AG04450 (cell line): Measurements from ENCODE around the gene TRPM3. TPM values are rescaled to one million over a fixed set of nuclear protein-coding genes. Genes with fewer than 3 reads are reported as not detected.

Source experiments
- CTCF ChIA-PET: fragments of 300-600, 350-600 bp; formaldehyde crosslinking; extraction: SDS; loops from one replicate; lab custom pipeline; 2022; ENCODE audit warnings: antibody characterized with exemption, inconsistent platforms; lab: Charles Lee
- POLR2A ChIA-PET: fragments of 350-600 bp; formaldehyde crosslinking; extraction: SDS; loops from one replicate; lab custom pipeline; 2021; ENCODE audit warnings: antibody characterized with exemption, inconsistent platforms; lab: Yijun Ruan, JAX
- DNase-seq: peaks from one replicate; pipeline ENCODE4 v3.0.0-alpha.2; 2011; ENCODE audit warnings: low read depth, low spot score
- H3K27ac ChIP-seq: one replicate; pipeline ENCODE4 v1.5.1; 2012; ENCODE audit warnings: low read depth, low read length, control low read depth
- H3K27me3 ChIP-seq: one replicate; pipeline ENCODE4 v1.6.0; 2012; ENCODE audit warnings: low read length; ENCODE audit not compliant: control insufficient read depth, insufficient read depth
- H3K4me3 ChIP-seq: 2 replicates; pipeline ENCODE4 v1.5.1; 2011; ENCODE audit warnings: mild to moderate bottlenecking, low read depth, low read length, control low read depth
- H3K9me3 ChIP-seq: 2 replicates; pipeline ENCODE4 v1.5.1; 2012; ENCODE audit warnings: low read length; ENCODE audit not compliant: control insufficient read depth, insufficient read depth
- polyA plus RNA-seq: library from polyadenylated mRNA; depleted of rRNA; stranded (reverse); fragments of >200 nt; gene quantifications from 2 replicates; pipeline ENCODE4 v1.2.3, GENCODE V29; 2011
- TF ChIP-seq, protein P1 (sequence below): IDR thresholded peaks from 2 replicates; pipeline ENCODE4 v1.5.1; 2011; ENCODE audit warnings: low read depth, low read length, control low read depth, inconsistent platforms

The TRPM3 gene
- polyA plus RNA-seq, 1 experiment, result 0.01 TPM

DNA sequence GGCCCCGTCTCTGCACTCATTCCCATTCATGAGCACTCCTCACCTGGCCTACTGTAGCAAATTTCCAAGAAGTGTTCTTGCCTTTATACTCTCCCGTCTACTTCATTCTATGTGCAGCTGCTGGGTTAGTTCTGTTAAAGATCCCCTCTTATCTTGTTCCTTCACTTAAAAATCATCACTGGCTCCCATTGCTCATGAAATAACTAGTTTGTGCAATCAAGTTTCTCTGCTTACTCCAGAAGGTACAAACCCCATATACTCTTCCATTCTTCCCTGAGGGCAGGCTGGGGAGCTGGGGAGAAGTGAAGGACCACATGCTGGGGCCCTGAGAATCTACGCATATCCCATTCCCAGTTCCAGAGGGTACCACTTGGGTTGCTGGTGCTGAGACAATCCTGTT lies 622.6 kb downstream of the TRPM3 start:
- Histone ChIP-seq H3K27ac (no peak overlapping the region), H3K4me3 (no peak overlapping the region), H3K9me3 (no peaks in the 10 kb centered on the region), H3K27me3 (no peaks in the 10 kb centered on the region)
- ChIA-PET POLR2A (no interaction called here), CTCF (interaction anchor here (0.8 to 1.2 kb wide), 4 partner anchors 14 to 110 kb away, joined by 3 to 4 read pairs (median 4); no protein-coding TSS in a partner anchor)
- TF ChIP-seq, protein P1, sequence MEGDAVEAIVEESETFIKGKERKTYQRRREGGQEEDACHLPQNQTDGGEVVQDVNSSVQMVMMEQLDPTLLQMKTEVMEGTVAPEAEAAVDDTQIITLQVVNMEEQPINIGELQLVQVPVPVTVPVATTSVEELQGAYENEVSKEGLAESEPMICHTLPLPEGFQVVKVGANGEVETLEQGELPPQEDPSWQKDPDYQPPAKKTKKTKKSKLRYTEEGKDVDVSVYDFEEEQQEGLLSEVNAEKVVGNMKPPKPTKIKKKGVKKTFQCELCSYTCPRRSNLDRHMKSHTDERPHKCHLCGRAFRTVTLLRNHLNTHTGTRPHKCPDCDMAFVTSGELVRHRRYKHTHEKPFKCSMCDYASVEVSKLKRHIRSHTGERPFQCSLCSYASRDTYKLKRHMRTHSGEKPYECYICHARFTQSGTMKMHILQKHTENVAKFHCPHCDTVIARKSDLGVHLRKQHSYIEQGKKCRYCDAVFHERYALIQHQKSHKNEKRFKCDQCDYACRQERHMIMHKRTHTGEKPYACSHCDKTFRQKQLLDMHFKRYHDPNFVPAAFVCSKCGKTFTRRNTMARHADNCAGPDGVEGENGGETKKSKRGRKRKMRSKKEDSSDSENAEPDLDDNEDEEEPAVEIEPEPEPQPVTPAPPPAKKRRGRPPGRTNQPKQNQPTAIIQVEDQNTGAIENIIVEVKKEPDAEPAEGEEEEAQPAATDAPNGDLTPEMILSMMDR, result no peak
- no peak for DNase-seq

GRCh38 chr9:70496244-70496643 lies 625.2 kb downstream of the TRPM3 start:
- Histone ChIP-seq H3K9me3 (no peaks in the 10 kb centered on the region), H3K4me3 (no peak overlapping the region), H3K27ac (no peak overlapping the region), H3K27me3 (no peaks in the 10 kb centered on the region)
- TF ChIP-seq, protein P1, result no peak
- ChIA-PET CTCF (no interaction called here), POLR2A (no interaction called here)
- DNase-seq, result no peak

- ChIA-PET CTCF (interaction anchor here (2.4 kb wide), 1 partner anchor 11 kb away, joined by 8 read pairs; no protein-coding TSS in a partner anchor), POLR2A (no interaction called here)
Observed at GRCh38 chr9:70495514-70495913, 625.9 kb downstream of the TRPM3 start.

DNA sequence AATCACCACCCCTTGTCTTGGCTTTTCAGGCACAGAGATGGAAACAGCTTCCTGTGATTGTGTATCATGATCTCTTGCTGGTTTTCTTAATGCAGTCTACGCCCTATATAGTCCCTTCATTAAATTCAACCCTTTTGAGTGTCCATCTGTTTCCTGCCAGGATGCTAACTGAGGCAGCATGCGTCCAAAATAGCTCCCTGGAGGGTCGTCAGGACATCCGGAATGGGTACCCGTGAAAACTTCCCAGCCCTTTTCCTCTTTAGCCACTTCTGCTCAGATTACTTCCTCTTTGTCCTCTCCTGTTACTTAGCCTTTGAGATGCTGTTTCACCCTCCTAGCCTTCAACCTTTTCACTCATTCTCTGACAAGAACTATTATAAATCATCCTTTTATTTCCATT lies 627.2 kb downstream of the TRPM3 start:
- Histone ChIP-seq H3K27ac (no peak overlapping the region), H3K9me3 (no peaks in the 10 kb centered on the region), H3K27me3 (no peaks in the 10 kb centered on the region), H3K4me3 (no peak overlapping the region)
- TF ChIP-seq, protein P1, result no peak
- no peak for DNase-seq
- CTCF ChIA-PET, result interaction anchor here (0.9 to 2.4 kb wide), 2 partner anchors 10 to 16 kb away, joined by 3 to 8 read pairs; no protein-coding TSS in a partner anchor
- POLR2A ChIA-PET, result no interaction called here

More at GRCh38 chr9:70495514-70495913, 625.9 kb downstream of the TRPM3 start:
- DNase-seq, result no peak
- Histone ChIP-seq H3K9me3 (no peaks in the 10 kb centered on the region), H3K27ac (no peak overlapping the region), H3K27me3 (no peaks in the 10 kb centered on the region), H3K4me3 (no peak overlapping the region)
- TF ChIP-seq, protein P1, result no peak

- POLR2A ChIA-PET, result no interaction called here
Observed at GRCh38 chr9:70493029-70493428, 628.4 kb downstream of the TRPM3 start.

More at GRCh38 chr9:70493029-70493428, 628.4 kb downstream of the TRPM3 start:
- H3K9me3 ChIP-seq, result no peaks in the 10 kb centered on the region
- CTCF ChIA-PET, result no interaction called here
- TF ChIP-seq, protein P1, result no peak
- no peak for DNase-seq
- no peak overlapping the region for H3K27ac ChIP-seq
- no peaks in the 10 kb centered on the region for H3K27me3 ChIP-seq
- H3K4me3 ChIP-seq, result no peak overlapping the region
